D341Med (cell line): ENCODE measurements around the gene PDE6D.

Source experiments
- DNase-seq: peaks from one replicate; pipeline ENCODE4 v3.0.0; 2012; ENCODE audit warnings: low spot score

Gene PDE6D

DNA sequence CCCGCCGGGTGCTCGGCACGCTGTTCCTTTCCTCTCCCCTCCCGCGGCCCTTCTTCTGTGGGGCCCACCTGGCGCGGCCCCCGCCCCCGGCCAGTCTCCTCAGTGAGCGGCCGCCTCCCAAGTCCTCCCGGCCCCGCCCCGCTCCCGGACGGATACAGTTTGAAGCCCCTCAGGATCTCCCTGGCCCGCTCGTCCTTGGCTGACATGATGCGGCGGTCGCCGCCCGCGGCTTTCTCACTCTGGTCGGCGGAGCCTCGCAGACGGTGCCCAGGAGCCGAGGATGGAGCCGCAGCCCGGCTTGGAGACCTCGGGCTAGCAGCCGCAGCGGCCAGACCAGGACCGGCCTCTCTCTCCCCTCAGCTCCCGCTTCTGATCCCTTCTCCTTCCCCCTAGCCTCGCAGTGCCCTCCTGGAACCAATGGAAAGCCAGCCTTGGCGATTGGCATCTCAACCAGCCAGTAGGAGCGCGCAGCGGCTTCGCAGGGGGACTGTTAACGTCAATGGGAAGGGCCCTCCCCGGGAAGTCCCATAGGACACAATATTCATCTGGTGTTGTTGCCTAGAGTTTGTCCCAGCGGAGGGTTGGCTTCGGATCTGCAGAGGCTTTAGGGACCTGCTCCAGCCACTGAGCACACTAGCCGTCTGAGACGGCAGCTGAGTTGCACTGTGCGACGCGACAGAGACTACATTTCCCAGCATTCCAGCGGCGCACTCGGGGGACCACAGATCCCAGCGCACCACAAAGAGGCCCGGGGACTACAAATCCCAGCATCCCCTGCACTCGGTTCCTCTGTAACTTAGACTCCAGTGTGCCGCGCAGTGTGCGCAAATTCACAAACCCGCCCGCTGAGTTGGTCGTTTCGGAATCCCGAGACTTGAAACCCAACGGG, at the start of gene PDE6D:
Gene PDE6D (minus strand): TSS at position 374 of the 889 bp plus-strand sequence. CDS start 168 bp downstream, at position 206.
- peak; percentile 96 for DNase-seq

DNA sequence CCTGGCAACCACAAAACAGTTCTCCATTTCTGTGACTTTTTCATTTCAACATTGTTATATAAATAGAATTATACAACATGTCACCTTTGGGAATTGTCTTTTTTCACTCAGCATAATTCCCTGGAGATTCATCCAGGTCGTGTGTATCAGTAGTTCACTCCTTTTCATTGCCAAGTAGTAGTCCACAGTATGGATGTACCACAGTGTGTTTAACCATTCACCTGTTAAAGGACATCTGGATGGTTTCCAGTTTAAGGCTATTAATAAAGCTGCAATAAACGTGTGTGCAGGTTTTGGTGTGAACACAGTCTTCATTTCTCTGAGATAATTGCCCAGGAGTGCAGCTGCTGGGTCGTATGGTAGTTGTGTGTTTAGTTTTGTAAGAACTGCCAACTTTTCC, 40.8 kb upstream of the PDE6D start:
- no peak for DNase-seq

DNA sequence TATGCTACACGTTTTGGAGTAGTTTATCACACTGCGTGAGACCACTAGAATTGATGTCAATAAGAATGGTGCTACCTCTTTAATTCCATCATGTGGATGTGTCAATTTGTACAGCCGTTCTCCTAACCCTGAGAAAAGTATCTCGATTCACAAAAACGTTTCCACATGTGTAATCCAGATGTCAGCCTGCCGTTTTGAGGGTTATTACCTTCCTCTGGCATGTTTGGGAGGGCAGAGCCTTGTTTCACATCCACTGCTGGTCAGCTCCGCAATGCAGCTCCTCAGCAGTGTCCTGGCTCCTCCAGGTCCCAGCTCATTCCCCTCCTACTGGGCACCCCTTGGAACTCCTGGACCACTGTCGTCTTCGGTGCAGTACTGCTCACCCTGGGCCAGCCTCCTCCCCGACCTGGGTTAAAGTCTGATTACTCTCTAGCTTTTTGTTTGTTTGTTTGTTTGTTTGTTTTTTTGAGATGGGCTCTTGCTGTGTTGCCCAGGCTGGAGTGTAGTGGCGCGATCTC, 39.8 kb upstream of the PDE6D start:
- no peak for DNase-seq

DNA sequence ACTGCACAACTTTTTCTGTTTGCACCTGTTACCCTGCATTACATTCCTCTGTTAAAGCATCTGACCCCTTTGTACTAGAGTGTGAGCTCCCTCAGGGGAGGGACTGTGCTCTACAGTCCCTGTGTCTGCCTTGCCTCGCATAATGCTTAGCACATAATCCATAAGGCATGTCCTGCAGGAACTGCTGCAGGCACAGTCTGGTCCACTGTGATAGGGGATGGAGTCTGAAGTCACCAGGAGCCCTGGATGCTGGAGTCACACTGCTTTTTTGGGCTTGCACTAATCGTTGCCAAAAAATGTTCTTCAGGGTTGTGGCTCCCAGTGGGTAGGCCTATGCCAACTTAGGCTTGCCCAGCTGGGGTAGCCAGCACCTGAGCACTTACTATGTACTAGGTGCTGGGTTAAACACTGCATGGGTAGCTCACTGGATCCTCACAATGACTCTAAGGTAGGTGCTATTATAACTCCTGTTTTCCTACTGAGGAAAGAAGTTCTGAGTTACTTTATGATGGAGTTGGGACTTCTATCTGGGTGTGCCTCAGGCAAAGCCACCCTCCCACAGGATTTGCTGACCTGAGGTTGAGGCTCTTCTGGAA, 38.5 kb upstream of the PDE6D start:
- DNase-seq, result no peak

DNA sequence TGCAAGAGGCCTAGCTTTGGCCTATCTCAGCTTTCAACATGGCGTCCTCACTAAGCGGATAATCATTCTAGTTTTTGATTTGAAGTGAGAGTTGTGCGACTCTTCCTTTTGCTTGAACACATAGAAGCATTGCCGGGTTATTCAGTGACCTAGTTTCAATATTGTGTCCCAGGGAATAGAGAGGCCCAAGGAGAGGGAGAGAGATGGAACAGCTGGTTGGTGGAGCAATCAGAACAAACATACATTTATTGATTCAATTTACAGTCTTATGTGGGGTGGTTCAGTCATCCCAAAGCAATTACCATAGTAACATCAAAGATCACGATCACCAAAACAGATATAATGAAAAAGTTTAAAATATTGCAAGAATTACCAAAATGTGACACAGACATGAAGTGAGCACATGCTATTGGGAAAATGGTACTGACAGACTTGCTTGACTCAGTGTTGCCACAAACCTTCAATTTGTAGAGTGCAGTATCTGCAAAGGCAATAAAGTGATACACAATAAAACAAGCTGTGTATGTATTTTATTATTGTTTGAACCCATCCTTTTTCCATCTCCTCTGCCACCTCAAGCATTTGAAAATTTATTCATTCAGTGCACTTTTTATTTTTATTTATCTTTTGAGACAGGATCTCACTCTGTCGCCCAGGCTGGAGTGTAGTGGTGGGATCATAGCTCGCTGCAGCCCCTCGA, 35.4 kb upstream of the PDE6D start:
- DNase-seq, result no peak

DNA sequence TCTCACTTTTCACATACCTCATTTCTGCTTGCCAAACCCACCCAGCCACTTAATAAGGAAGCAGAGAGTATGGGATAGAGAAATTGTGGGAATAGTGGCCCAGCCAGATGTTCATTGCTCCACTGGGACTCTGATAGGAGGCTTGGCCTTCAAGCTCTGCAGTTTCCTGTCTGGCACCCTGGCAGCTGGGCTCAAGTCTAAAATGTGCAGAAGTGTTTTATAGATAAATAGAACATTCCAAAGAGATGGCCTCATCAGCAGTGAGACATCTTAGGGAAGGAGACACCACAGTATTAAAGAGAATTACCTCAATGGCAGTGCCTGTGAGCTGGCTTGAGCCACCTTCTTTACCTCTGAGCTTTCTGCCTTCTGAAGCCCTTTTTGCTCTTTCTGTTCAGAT, 29.8 kb upstream of the PDE6D start:
- DNase-seq, result no peak

DNA sequence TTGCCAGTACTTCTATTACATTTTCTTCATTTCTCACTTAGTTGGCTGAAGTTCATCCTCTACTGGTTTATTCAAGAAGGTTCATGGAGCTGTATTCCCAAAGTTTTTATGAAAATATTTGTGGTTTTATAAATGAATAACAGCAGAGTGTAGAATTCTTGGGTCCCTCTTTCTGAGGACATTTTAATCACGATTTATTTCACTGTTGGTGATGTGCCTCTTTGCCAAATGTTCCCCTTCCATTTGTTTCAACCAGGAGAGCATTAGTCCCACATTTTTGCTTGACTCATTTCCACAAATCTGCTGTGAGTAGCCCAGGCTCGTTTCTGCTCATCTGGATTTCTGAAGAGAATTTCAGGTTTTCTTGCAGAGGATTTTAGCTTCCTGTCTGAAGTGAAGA, 25.9 kb upstream of the PDE6D start:
- DNase-seq, result no peak

DNA sequence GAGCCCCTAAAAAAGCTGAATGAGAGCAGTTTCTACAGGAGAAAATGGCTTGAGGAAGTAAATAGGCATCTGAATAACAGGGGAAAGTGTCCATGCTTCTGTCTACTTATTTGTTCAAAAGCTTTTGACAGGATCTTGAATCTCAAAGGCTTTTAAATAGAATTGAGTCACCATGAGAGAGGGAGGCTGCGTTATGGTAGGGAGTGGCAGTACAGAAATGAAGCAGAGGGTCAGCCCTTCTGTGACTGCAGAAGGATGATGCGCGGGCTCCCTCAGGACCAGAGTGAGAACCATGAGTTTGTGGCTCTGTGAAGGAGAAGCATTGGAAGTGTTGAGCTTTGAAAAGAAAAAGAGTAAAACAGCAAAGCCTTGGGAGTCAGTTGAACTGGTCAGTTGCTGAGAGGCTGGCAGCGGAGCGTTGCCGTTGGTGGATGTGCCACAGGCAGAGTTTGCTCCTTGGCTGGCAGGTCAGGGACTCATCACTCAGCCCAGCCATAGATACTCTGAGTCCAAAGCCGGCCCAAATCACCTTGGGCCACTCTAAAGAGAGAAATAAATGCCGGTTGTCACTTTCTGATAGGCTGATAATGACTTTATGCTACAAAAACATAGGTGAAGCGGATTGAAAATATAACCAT, 22.5 kb upstream of the PDE6D start:
- DNase-seq, result no peak

DNA sequence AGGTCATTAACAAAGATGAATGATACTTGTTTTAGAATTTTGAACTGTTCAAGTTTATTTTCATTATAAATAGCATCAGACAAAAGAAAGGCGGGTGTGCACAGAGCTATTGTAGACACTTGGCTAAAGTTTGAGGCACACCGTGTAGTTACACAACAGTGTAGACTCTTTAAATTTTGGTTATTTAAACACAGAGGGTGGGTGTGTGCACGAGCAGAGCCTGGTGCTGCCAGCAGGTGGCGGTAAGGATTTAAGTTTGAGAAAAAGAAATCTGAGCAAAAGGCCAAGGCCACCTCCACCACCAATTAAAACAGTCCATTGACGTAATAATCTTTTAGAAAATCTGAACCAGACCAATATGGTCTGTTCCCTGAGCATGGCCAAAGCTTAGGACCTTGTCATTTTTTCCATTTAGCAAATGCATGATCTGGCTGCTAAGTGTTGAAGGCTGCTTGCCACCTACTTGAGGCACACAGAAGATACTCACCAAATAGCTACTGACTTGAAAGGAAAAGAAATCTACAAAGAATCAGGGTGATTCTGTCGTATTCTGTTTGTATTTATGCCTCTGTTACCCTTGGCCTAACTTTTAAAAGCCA, 19.5 kb upstream of the PDE6D start:
- DNase-seq, result peak; percentile 65

DNA sequence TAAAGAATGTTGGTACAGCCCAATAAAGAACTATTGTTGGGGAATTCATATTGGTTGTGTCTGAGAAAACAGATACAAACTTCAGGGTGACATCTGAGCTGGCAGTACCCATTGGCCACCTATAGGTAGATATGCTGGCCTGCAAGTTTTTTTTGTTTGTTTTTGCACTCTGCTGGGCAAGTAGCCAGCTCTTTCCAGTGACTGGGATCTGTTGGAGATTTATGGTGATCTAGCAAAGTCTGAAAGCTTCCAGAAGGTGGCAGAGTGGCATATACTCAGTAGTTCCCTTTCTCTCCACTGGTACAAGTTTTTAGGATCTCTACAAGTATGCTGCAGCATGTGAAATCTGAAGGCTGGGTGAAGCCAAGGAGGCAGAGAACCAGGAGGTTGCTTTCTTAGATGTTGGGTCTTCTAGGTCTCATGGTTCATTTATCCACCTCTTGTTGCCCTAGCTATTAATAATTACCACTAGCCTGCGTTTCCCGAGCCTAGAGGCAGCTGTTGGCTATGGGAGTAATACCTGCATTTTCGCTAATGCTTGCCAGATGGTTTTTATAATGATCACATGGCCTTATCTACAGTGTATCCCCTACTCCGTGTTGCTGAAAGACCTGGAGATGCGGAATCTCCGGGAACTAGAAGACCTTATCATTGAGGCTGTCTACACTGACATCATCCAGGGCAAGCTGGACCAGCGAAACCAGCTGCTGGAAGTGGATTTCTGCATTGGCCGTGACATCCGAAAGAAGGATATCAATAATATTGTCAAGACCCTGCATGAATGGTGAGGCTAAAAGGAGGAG, 14.6 kb upstream of the PDE6D start:
- peak; percentile 42 for DNase-seq

DNA sequence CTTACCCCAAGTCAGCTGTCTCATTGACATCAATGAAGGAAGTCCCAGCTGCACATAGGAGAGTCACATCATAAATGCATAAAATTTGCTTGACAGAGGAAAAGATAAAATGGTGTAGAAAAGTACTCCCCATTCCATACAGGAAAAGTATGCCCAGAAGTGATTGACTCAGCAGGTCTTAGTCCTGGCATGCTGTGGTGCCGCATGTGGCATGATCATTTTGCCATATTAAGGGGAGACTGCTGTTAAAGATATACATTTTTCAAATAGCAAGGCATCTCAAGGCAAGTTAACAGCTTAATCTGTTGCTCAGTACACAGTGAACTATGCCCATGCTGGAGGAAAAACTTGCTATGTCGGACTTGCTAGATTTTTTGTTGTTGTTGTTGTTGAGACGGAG, 13.3 kb upstream of the PDE6D start:
- DNase-seq, result no peak

DNA sequence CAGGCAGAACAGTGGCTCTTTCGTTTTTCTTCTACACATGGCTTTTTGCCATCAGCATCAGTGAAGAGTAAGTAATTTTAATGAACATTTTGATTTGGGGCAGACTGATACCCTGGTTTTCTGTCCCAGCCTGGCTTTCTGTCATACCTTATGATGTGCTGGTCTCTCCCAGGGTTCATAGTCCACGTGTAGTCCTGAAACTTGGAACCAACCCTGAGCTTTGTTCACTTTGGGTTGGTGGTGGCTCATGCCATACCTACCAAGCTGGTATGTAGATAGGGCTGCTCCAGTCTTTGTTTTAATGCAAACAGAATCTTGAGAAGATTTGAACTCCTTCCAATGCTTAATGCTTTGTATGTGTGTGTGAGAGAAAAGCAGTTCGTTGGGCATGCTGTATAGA, 10.0 kb upstream of the PDE6D start:
- DNase-seq, result no peak

DNA sequence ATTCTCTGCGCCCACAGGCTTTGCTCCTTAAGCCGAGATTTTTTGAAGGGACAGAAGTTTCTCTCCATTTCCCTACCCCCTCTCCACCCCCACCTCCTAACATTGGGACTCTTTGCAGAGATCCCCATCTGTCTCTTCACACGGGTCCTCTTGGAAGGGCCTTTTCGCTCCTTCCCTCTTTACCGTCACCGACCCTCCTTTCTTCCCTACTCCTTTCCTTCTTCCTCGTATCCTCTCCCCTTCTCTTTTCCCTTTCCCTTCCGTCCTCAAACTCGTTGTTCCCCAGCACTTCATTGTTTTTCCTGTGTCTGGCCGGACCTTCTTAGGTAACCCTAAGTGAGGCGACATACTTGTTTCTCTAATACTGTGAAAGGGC, 5.8 kb upstream of the PDE6D start:
- no peak for DNase-seq

DNA sequence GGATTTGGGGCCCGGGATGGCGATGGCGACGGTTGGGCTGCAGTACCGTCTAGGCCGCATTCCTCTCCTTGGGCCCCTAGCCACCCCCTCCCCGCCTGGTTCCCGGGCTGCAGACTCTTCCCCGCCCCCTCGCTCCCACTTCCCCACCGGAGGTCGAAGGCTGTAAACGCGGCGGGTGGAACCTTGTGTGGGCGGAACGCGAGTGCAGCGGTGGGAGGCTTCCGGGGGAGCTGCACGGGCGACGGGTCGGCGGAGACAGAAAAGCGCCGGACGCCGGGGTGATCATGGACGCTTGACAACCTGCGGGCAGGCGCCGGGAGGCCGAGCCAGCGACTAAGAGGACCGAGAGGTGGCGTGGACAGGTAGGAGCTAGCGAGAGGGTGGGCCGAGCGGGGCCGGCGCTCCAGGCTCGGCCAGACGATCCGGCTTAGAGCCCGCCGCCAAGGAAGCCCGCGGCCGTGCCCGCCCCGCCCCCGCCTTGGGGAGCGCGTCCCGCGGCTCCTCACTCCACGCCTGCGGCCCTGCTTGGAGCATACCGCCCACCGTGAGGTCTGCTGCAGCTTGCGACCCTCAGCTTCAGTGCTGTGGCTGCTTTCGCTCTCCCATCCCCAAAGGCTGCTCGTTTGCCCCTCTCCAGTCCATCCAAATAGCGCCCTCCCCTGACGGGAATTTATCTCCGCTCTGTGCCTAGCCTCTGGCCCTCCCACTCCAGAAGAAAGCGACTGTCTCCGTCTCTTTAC, 5.3 kb upstream of the PDE6D start, which contains the start of gene COPS7B:
Gene COPS7B (plus strand): TSS at position 269 of the 740 bp plus-strand sequence. CDS start 2,126 bp downstream, outside the sequence.
- DNase-seq, result peak; percentile 85

DNA sequence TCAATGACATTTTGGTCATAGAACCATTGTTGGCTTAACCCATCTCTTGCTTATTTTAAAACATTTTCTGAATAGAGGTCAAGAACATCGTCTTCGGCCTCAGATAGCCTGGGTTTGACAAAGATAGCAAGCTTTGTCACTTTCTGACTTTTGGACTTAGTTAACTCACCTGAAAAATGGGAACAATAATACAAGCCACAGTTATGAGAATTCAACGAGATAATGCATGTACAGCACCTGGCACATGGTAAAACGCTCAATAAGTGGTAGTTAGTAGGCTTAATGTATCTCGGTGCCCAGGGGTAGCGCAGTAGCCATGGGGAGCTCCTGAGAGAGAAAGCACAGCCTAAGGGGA, 4.7 kb upstream of the PDE6D start:
- no peak for DNase-seq

DNA sequence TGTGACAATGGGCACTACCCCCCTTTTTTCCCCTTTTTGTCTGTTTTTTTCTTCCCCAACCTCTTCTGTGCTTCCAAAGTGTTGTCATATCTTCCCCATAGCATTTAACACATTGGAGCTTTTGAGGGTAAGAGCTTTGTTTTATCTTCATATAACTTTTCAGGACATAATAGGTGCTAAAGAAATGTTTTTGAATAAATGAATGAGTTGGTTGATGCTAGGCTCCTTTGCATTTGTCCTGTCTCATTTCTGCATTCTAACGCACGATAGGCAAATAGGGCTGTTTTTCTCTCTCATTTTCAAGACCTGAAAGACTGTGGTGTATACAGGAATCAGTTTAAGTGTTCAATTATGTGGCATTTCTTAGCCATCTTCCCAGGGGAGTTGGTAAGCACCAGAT, 4.3 kb upstream of the PDE6D start:
- DNase-seq, result no peak

DNA sequence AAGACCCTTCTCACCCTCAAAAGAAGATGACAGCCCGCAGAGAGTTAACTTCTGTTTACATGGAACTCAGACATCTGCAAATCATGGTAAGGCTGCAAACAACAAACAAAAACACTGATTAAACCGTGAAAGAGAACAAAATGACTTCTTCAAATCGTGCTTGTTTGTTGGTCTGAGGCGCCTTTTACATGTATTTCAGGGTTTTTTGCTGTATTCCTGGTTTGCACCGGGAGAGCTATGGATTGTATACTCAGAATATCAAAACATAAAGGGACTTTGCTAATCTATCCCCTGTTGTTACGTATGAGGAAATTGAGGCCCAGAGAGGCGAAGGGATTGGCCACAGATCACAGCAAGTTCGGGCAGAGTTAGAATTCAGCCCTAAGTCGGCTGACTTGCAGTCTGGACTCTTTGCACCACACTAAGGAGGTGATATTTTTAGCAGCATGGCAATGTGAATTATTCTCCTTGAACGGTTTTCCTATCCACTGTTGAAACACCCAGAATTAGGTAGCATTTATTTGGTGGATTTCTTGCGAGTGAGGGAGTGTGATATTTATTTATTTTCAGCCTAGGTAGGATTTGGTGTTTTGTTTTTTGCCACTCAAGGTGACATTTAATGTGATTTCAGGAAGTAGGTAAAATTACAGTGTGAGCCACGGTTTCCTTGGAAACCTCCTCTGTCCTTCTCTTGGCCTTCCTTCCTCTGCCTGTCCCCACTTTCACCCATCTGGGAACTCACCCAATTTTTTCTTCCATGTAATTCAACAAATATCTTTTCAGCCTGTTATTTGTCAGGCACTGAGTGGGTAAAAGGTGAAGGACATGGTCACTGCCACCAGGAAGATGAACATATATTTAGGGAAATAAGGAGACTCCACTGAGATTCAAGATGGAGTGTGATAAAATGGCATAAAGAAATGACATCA, 980 bp upstream of the PDE6D start:
- DNase-seq, result no peak

DNA sequence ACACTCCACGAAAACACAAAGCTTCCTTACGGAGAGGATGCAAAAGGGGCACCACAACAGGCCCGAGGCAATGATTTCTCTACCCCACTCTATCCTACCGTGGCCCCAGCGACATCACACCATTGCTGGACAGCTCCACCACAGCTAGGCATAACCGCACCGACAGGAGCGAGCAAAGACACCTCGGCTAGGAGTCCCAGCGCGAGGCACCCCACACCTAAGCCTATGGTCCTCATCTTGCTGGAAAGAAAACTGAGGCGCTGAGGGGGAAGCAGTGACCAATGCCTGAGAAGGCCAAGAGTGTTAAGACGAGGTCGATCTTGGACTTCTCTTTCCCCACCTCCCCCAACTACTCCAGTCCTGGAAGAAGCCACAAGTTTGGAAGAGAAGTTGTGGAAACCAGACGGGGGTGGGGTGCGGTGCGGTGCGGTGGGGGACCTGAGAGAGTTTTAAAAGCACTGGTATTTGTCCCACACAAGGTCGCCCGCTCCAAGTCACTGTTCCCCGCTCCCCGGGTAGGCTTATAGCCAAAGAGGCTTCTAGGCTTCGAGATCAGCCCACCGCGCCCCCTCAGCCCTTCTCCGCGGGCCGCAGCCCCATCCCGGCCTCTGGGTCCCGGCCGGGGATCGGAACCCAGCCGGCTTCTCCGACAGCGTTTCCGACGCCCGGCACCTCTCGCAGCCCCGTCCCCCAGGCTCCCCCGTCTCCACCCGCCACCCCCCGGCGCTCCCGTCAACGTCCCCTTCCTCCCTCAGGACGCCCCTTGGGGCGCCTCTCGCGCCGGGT, 766 bp downstream of the PDE6D start:
- DNase-seq, result peak; percentile 36
